HEK293 (cell line): ENCODE measurements around the gene SMYD1.

ENCODE experiments used
- REPIN1 ChIP-seq: fragments of 450-650 bp; formaldehyde crosslinking; IDR thresholded peaks from 2 replicates; pipeline ENCODE4 v1.5.1; 2017; ENCODE audit warnings: missing biosample characterization, missing genetic modification characterization, low read depth
- REST ChIP-seq: fragments of 450-650 bp; formaldehyde crosslinking; IDR thresholded peaks from 2 replicates; pipeline ENCODE4 v1.5.1; 2016; ENCODE audit warnings: missing biosample characterization, missing genetic modification characterization
- YY1 ChIP-seq: fragments of 450-650 bp; formaldehyde crosslinking; IDR thresholded peaks from 2 replicates; pipeline ENCODE4 v1.5.1; 2018; ENCODE audit warnings: missing biosample characterization, missing genetic modification characterization
- ZBTB21 ChIP-seq: fragments of 450-650 bp; formaldehyde crosslinking; IDR thresholded peaks from 2 replicates; pipeline ENCODE4 v1.5.1; 2017; ENCODE audit warnings: missing biosample characterization, missing genetic modification characterization
- ZBTB26 ChIP-seq: fragments of 450-650 bp; formaldehyde crosslinking; optimal IDR thresholded peaks from 2 replicates; pipeline ENCODE3; 2016; ENCODE audit warnings: missing biosample characterization, mild to moderate bottlenecking, missing genetic modification characterization
- ZBTB44 ChIP-seq: fragments of 450-650 bp; IDR thresholded peaks from 2 replicates; pipeline ENCODE4 v1.5.1; 2018; ENCODE audit warnings: missing biosample characterization, mild to moderate bottlenecking, missing genetic modification characterization
- ZNF138 ChIP-seq: fragments of 450-650 bp; formaldehyde crosslinking; IDR thresholded peaks from 2 replicates; pipeline ENCODE4 v1.5.1; 2016; ENCODE audit warnings: missing biosample characterization, missing genetic modification characterization, borderline replicate concordance
- ZNF169 ChIP-seq: fragments of 450-650 bp; formaldehyde crosslinking; IDR thresholded peaks from 2 replicates; pipeline ENCODE4 v1.5.1; 2016; ENCODE audit warnings: missing biosample characterization, missing genetic modification characterization
- ZNF558 ChIP-seq: fragments of 450-650 bp; formaldehyde crosslinking; IDR thresholded peaks from 2 replicates; pipeline ENCODE4 v1.5.1; 2016; ENCODE audit warnings: missing biosample characterization, missing genetic modification characterization
- ZNF639 ChIP-seq: fragments of 450-650 bp; formaldehyde crosslinking; IDR thresholded peaks from 2 replicates; pipeline ENCODE4 v1.5.1; 2016; ENCODE audit warnings: missing biosample characterization, missing genetic modification characterization
- TF ChIP-seq, protein P1 (sequence below): fragments of 450-650 bp; formaldehyde crosslinking; IDR thresholded peaks from 2 replicates; pipeline ENCODE4 v1.5.1; 2016; ENCODE audit warnings: missing biosample characterization, missing genetic modification characterization
- TF ChIP-seq, protein P2 (sequence below): fragments of 450-650 bp; IDR thresholded peaks from 2 replicates; pipeline ENCODE4 v1.5.1; 2018; ENCODE audit warnings: missing biosample characterization, missing genetic modification characterization
- TF ChIP-seq, protein P3 (sequence below): fragments of 450-650 bp; formaldehyde crosslinking; IDR thresholded peaks from 2 replicates; pipeline ENCODE4 v1.5.1; 2016; ENCODE audit warnings: missing biosample characterization, missing genetic modification characterization

DNA sequence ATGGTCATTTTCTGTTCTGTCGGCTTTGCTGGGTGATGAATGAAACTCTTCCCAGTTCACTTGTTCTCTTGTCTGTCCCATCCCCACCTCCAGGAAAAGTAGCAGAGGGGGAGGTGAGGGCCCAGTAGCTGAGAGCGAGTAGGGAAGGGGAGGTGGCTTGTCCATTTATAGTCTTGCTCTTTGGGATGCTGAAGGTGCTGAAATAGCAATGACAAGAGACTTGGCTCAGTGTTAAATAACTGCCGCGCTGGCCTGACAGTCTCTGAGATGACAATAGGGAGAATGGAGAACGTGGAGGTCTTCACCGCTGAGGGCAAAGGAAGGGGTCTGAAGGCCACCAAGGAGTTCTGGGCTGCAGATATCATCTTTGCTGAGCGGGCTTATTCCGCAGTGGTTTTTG is at the start of gene SMYD1:
- TF ChIP-seq, protein P1, sequence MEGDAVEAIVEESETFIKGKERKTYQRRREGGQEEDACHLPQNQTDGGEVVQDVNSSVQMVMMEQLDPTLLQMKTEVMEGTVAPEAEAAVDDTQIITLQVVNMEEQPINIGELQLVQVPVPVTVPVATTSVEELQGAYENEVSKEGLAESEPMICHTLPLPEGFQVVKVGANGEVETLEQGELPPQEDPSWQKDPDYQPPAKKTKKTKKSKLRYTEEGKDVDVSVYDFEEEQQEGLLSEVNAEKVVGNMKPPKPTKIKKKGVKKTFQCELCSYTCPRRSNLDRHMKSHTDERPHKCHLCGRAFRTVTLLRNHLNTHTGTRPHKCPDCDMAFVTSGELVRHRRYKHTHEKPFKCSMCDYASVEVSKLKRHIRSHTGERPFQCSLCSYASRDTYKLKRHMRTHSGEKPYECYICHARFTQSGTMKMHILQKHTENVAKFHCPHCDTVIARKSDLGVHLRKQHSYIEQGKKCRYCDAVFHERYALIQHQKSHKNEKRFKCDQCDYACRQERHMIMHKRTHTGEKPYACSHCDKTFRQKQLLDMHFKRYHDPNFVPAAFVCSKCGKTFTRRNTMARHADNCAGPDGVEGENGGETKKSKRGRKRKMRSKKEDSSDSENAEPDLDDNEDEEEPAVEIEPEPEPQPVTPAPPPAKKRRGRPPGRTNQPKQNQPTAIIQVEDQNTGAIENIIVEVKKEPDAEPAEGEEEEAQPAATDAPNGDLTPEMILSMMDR (tag by site-specific recombination), result no peak
- TF ChIP-seq, protein P2, sequence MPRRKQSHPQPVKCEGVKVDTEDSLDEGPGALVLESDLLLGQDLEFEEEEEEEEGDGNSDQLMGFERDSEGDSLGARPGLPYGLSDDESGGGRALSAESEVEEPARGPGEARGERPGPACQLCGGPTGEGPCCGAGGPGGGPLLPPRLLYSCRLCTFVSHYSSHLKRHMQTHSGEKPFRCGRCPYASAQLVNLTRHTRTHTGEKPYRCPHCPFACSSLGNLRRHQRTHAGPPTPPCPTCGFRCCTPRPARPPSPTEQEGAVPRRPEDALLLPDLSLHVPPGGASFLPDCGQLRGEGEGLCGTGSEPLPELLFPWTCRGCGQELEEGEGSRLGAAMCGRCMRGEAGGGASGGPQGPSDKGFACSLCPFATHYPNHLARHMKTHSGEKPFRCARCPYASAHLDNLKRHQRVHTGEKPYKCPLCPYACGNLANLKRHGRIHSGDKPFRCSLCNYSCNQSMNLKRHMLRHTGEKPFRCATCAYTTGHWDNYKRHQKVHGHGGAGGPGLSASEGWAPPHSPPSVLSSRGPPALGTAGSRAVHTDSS (tag by site-specific recombination), result no peak
- no peak for TF ChIP-seq ZNF639 (tag by site-specific recombination)
- no peak for TF ChIP-seq ZBTB21 (tag by site-specific recombination)
- TF ChIP-seq YY1 (tag by site-specific recombination), result no peak
- TF ChIP-seq ZNF558, result no peak
- no peak for TF ChIP-seq REPIN1 (tag by site-specific recombination)
- no peak for TF ChIP-seq ZBTB26 (tag by site-specific recombination)
- no peak for TF ChIP-seq REST (tag by site-specific recombination)
- TF ChIP-seq ZNF138 (tag by site-specific recombination), result no peak
- no peak for TF ChIP-seq ZBTB44
- no peak for TF ChIP-seq ZNF169
- TF ChIP-seq, protein P3, sequence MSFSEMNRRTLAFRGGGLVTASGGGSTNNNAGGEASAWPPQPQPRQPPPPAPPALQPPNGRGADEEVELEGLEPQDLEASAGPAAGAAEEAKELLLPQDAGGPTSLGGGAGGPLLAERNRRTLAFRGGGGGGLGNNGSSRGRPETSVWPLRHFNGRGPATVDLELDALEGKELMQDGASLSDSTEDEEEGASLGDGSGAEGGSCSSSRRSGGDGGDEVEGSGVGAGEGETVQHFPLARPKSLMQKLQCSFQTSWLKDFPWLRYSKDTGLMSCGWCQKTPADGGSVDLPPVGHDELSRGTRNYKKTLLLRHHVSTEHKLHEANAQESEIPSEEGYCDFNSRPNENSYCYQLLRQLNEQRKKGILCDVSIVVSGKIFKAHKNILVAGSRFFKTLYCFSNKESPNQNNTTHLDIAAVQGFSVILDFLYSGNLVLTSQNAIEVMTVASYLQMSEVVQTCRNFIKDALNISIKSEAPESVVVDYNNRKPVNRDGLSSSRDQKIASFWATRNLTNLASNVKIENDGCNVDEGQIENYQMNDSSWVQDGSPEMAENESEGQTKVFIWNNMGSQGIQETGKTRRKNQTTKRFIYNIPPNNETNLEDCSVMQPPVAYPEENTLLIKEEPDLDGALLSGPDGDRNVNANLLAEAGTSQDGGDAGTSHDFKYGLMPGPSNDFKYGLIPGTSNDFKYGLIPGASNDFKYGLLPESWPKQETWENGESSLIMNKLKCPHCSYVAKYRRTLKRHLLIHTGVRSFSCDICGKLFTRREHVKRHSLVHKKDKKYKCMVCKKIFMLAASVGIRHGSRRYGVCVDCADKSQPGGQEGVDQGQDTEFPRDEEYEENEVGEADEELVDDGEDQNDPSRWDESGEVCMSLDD (tag by site-specific recombination), result no peak
